ENCODE data around the gene DNAAF3. TPM values are rescaled to one million over a fixed set of nuclear protein-coding genes. Genes with fewer than 3 reads are reported as not detected.

Gene DNAAF3
- total RNA-seq, 4 donors from 2014 or later: 3.3 to 9.1 (median 5.5) TPM

- intact Hi-C loops (cut with DNase I): no loop called here
- Histone ChIP-seq H3K9me3 (no peaks in the 10 kb centered on the region), H3K27me3 (peaks cover under 1% of the 10 kb centered on the region), H3K36me3 (no peaks in the 10 kb centered on the region), H3K27ac (no peak overlapping the region), H3K4me1 (no peaks in the 10 kb centered on the region), H3K4me3 (replicated peaks in 1 of 3) (no peak overlapping the region)
- 80 to 84% methylated on average over 10 to 17 of the region's 17 CpGs for WGBS, 2 donors
- TF ChIP-seq CTCF (IDR thresholded peaks at IDR 0.05) (no peak), POLR2A (IDR thresholded peaks at IDR 0.05) (no peak)
- no peak for DNase-seq
Observed at GRCh38 chr19:55136399-55137102, 29.9 kb downstream of the DNAAF3 start.

GRCh38 chr19:55134736-55135135, 31.7 kb downstream of the DNAAF3 start:
- no peaks in the 10 kb centered on the region for H3K27me3 ChIP-seq
- no peaks in the 10 kb centered on the region for H3K4me1 ChIP-seq
- intact Hi-C loops (cut with DNase I): no loop called here

GRCh38 chr19:55133639-55134444, 32.6 kb downstream of the DNAAF3 start:
- TF ChIP-seq CTCF (IDR thresholded peaks at IDR 0.05) (no peak), POLR2A (IDR thresholded peaks at IDR 0.05) (no peak)
- Histone ChIP-seq H3K4me1 (no peaks in the 10 kb centered on the region), H3K27me3 (no peaks in the 10 kb centered on the region), H3K4me3 (replicated peaks in 1 of 3) (no peak overlapping the region), H3K36me3 (no peaks in the 10 kb centered on the region), H3K9me3 (no peaks in the 10 kb centered on the region), H3K27ac (no peak overlapping the region)
- 54 to 57% methylated on average over 22 to 25 of the region's 25 CpGs for WGBS, 2 donors
- DNase-seq: no peak
- intact Hi-C loops (cut with DNase I): no loop called here

More at GRCh38 chr19:55134736-55135135, 31.7 kb downstream of the DNAAF3 start:
- no peaks in the 10 kb centered on the region for H3K9me3 ChIP-seq
- H3K36me3 ChIP-seq: no peaks in the 10 kb centered on the region
- 34 to 44% methylated on average over 3 of the region's 3 CpGs for WGBS, 2 donors
- no peak overlapping the region for H3K4me3 ChIP-seq (replicated peaks in 1 of 3)
- no peak for DNase-seq
- no peak overlapping the region for H3K27ac ChIP-seq
- TF ChIP-seq POLR2A (IDR thresholded peaks at IDR 0.05) (no peak), CTCF (IDR thresholded peaks at IDR 0.05) (no peak)

GRCh38 chr19:55132453-55133129, 33.8 kb downstream of the DNAAF3 start:
- DNase-seq: no peak
- Histone ChIP-seq H3K4me3 (replicated peaks in 1 of 3) (no peak overlapping the region), H3K4me1 (no peaks in the 10 kb centered on the region), H3K9me3 (no peaks in the 10 kb centered on the region), H3K36me3 (no peaks in the 10 kb centered on the region), H3K27ac (no peak overlapping the region), H3K27me3 (no peaks in the 10 kb centered on the region)
- TF ChIP-seq CTCF (IDR thresholded peaks at IDR 0.05): no peak
- no peak for TF ChIP-seq POLR2A (IDR thresholded peaks at IDR 0.05)
- intact Hi-C loops (cut with DNase I): no loop called here
- 63 to 66% methylated on average over 5 to 14 of the region's 14 CpGs for WGBS, 2 donors
